Renal pelvis (tissue), 12 donors: ENCODE data around the gene ESPNL. TPM values are rescaled to one million over a fixed set of nuclear protein-coding genes. Genes with fewer than 3 reads are reported as not detected.
A peak's percentile ranks its signal among the peaks of the same experiment; 100 is the strongest.
"Not testable (repeated sequence)": the region's sequence is repeated elsewhere in the genome, so short reads cannot be mapped to it uniquely, and the experiment has no call there.

Source experiments
- DNase-seq: peaks from one replicate; pipeline ENCODE4 v3.0.0-alpha.2; 2013
- long read RNA-seq, 16 experiments: transcript quantifications; one replicate each; lab custom pipeline, GENCODE V29; 2026
- polyA plus RNA-seq, 3 donors: library from polyadenylated mRNA; unstranded; fragments of 120-200 nt; gene quantifications; one replicate each; pipeline ENCODE4 v1.2.1, GENCODE V29; 2013; ENCODE audit not compliant: insufficient read length in 3 of 3

Gene ESPNL
- polyA plus RNA-seq: 1 to 10 TPM in 2 of 3 donors, under 1 TPM in 1; 0.44 to 5.1 (median 3.6) TPM
- long read RNA-seq, donor 1: 0 reads
- long read RNA-seq, donor 2, partial matches to known transcripts: 0 of 2 reads
- long read RNA-seq, donor 2, other reads (novel, unspliced or antisense): 0 of 2 reads
- long read RNA-seq, donor 3: 0 reads
- long read RNA-seq, donor 4, partial matches to known transcripts: 0 of 1 reads
- long read RNA-seq, donor 4, other reads (novel, unspliced or antisense): 0 of 1 reads
- long read RNA-seq, donor 5, partial matches to known transcripts: 0 of 1 reads
- long read RNA-seq, donor 5, other reads (novel, unspliced or antisense): 0 of 1 reads
- long read RNA-seq, donor 6: 0 reads
- long read RNA-seq, donor 7: 0 reads
- long read RNA-seq, donor 8: 0 reads
- long read RNA-seq, donor 9: 0 reads
- long read RNA-seq, donor 10: 0 reads
- long read RNA-seq, donor 11, partial matches to known transcripts: 0 of 2 reads
- long read RNA-seq, donor 11, other reads (novel, unspliced or antisense): 0 of 2 reads
- long read RNA-seq, donor 12: 0 reads
- long read RNA-seq, donor 13: 0 reads
- long read RNA-seq, donor 14: 0 reads
- long read RNA-seq, donor 15, partial matches to known transcripts: 0 of 1 reads
- long read RNA-seq, donor 15, other reads (novel, unspliced or antisense): 0 of 1 reads
- long read RNA-seq, donor 16: 0 reads

- no peak for DNase-seq
These were observed at the start of gene ESPNL for GRCh38 chr2:238100049-238100820. Gene ESPNL (plus strand): TSS chr2:238100340. CDS start chr2:238100420, 80 bp downstream.

- DNase-seq: no peak
These were observed 46.9 kb upstream of the ESPNL start for GRCh38 chr2:238053191-238053776.

GRCh38 chr2:238055841-238056240 lies 44.3 kb upstream of the ESPNL start:
- no peak for DNase-seq

- DNase-seq: not testable (repeated sequence)
These were observed 42.2 kb upstream of the ESPNL start for GRCh38 chr2:238057696-238058575.

- no peak for DNase-seq
These were observed 40.6 kb upstream of the ESPNL start for GRCh38 chr2:238059505-238059904.

- DNase-seq: no peak
These were observed 40.0 kb upstream of the ESPNL start for GRCh38 chr2:238060096-238060541.

GRCh38 chr2:238060542-238061314 lies 39.4 kb upstream of the ESPNL start, which contains the start of gene SCLY:
Gene SCLY (plus strand): TSS chr2:238061001. CDS start chr2:238061055, 54 bp downstream.
- peak; percentile 98 for DNase-seq

GRCh38 chr2:238061315-238062202 lies 38.6 kb upstream of the ESPNL start:
- no peak for DNase-seq

GRCh38 chr2:238063414-238064189 lies 36.5 kb upstream of the ESPNL start:
- DNase-seq: no peak

- no peak for DNase-seq
These were observed 35.8 kb upstream of the ESPNL start for GRCh38 chr2:238064376-238064775.

GRCh38 chr2:238065071-238065846 lies 34.9 kb upstream of the ESPNL start:
- DNase-seq: no peak

GRCh38 chr2:238066218-238066617 lies 33.9 kb upstream of the ESPNL start:
- DNase-seq: no peak

GRCh38 chr2:238066718-238067117 lies 33.4 kb upstream of the ESPNL start:
- DNase-seq: not testable (repeated sequence)

- no peak for DNase-seq
These were observed 32.2 kb upstream of the ESPNL start for GRCh38 chr2:238067939-238068338.

- no peak for DNase-seq
These were observed 31.0 kb upstream of the ESPNL start for GRCh38 chr2:238069021-238069709.

- no peak for DNase-seq
These were observed 30.3 kb upstream of the ESPNL start for GRCh38 chr2:238069877-238070276.

GRCh38 chr2:238075397-238075796 lies 24.7 kb upstream of the ESPNL start:
- DNase-seq: no peak
